Measurements from ENCODE around the gene ARMC7. TPM values are rescaled to one million over a fixed set of nuclear protein-coding genes. Genes with fewer than 3 reads are reported as not detected.
A peak's percentile ranks its signal among the peaks of the same experiment; 100 is the strongest.

ARMC7 gene
- total and polyA plus RNA-seq, 2 of the 13 experiments (the other 11 are each of a cell fraction or from before 2014, with no cell fraction given), result 3.9 to 4.2 TPM

DNA sequence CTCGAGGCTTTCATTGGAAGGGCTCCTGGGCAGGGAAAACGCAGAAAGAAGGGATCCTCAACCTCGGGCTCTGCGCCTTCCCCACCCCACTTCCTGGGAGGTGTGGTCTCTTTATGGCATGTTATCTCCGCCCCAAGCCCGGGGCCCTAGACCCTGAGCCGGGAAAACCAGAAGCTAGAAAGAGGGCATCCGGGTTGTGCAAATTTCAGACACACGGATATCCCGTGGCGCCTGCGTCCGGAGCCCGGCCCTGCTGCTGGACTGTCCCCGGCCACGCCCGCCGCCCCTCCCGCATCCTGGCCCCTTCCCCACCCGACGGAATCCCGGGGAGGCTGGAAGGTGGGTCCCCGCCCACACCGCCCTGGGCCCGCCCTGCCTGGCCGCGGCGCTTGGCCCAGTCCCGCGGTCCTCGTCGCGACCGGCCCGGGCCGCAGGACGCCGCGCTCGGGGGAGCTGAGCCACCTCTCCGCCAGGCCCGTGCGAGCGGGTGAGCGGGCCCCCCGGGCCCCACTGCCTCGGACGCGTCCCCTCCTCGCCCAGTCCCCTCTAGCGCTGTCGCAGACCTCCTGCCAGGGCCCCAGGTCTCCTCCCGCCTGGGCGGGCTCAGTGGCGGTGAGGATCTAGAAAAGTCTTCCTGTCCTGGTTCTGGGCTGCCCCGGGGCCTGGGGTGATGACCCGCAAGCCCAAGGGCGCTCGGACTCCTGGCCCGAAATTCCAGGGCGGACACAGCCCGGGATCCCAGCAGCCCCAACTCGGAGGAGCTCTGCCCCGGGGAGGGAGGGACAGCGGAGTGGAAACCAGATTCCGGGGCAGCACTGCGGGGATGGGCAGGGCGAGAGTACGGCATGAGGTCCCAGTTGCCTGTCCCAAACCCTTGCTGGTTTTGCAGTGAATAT is 22.0 kb upstream of the ARMC7 start, which contains the start of gene SLC16A5 (continued):
- TF ChIP-seq, protein P1, sequence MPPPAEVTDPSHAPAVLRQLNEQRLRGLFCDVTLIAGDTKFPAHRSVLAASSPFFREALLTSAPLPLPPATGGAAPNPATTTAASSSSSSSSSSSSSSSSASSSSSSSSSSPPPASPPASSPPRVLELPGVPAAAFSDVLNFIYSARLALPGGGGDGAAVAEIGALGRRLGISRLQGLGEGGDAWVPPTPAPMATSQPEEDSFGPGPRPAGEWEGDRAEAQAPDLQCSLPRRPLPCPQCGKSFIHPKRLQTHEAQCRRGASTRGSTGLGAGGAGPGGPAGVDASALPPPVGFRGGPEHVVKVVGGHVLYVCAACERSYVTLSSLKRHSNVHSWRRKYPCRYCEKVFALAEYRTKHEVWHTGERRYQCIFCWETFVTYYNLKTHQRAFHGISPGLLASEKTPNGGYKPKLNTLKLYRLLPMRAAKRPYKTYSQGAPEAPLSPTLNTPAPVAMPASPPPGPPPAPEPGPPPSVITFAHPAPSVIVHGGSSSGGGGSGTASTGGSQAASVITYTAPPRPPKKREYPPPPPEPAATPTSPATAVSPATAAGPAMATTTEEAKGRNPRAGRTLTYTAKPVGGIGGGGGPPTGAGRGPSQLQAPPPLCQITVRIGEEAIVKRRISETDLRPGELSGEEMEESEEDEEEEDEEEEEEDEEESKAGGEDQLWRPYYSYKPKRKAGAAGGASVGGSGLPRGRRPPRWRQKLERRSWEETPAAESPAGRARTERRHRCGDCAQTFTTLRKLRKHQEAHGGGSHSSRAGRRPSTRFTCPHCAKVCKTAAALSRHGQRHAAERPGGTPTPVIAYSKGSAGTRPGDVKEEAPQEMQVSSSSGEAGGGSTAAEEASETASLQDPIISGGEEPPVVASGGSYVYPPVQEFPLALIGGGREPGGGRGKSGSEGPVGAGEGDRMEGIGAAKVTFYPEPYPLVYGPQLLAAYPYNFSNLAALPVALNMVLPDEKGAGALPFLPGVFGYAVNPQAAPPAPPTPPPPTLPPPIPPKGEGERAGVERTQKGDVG (CRISPR knock-in tag; IDR thresholded peaks at IDR 0.05; ENCODE audit: borderline replicate concordance), result no peak
- TF ChIP-seq, protein P2, sequence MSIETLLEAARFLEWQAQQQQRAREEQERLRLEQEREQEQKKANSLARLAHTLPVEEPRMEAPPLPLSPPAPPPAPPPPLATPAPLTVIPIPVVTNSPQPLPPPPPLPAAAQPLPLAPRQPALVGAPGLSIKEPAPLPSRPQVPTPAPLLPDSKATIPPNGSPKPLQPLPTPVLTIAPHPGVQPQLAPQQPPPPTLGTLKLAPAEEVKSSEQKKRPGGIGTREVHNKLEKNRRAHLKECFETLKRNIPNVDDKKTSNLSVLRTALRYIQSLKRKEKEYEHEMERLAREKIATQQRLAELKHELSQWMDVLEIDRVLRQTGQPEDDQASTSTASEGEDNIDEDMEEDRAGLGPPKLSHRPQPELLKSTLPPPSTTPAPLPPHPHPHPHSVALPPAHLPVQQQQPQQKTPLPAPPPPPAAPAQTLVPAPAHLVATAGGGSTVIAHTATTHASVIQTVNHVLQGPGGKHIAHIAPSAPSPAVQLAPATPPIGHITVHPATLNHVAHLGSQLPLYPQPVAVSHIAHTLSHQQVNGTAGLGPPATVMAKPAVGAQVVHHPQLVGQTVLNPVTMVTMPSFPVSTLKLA (IDR thresholded peaks at IDR 0.05), result no peak
- TF ChIP-seq REL (CRISPR knock-in tag; conservative IDR thresholded peaks at IDR 0.05) (no peak), ZNF552 (CRISPR knock-in tag; IDR thresholded peaks at IDR 0.05; ENCODE audit: borderline replicate concordance) (0 out of 2 replicates have a peak, but pooled peaks have one; percentile 59), ZNF251 (CRISPR knock-in tag; IDR thresholded peaks at IDR 0.05) (no peak), TMF1 (CRISPR knock-in tag; IDR thresholded peaks at IDR 0.05; ENCODE audit: low read depth) (peak; percentile 65; the same call in 1 of the 2 replicates), ZNF749 (CRISPR knock-in tag; IDR thresholded peaks at IDR 0.05; ENCODE audit: borderline replicate concordance) (no peak), RXRA (CRISPR knock-in tag; IDR thresholded peaks at IDR 0.05) (peak; percentile 20; the same call in 1 of the 2 replicates), MIER3 (CRISPR knock-in tag; IDR thresholded peaks at IDR 0.05; ENCODE audit: borderline replicate concordance) (peak; percentile 28; the same call in 1 of the 2 replicates), HNRNPUL1 (IDR thresholded peaks at IDR 0.05; ENCODE audit: low read depth, low read length) (no peak)
- TF ChIP-seq, protein P3, sequence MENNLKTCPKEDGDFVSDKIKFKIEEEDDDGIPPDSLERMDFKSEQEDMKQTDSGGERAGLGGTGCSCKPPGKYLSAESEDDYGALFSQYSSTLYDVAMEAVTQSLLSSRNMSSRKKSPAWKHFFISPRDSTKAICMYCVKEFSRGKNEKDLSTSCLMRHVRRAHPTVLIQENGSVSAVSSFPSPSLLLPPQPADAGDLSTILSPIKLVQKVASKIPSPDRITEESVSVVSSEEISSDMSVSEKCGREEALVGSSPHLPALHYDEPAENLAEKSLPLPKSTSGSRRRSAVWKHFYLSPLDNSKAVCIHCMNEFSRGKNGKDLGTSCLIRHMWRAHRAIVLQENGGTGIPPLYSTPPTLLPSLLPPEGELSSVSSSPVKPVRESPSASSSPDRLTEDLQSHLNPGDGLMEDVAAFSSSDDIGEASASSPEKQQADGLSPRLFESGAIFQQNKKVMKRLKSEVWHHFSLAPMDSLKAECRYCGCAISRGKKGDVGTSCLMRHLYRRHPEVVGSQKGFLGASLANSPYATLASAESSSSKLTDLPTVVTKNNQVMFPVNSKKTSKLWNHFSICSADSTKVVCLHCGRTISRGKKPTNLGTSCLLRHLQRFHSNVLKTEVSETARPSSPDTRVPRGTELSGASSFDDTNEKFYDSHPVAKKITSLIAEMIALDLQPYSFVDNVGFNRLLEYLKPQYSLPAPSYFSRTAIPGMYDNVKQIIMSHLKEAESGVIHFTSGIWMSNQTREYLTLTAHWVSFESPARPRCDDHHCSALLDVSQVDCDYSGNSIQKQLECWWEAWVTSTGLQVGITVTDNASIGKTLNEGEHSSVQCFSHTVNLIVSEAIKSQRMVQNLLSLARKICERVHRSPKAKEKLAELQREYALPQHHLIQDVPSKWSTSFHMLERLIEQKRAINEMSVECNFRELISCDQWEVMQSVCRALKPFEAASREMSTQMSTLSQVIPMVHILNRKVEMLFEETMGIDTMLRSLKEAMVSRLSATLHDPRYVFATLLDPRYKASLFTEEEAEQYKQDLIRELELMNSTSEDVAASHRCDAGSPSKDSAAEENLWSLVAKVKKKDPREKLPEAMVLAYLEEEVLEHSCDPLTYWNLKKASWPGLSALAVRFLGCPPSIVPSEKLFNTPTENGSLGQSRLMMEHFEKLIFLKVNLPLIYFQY (CRISPR knock-in tag; IDR thresholded peaks at IDR 0.05; ENCODE audit: borderline replicate concordance), result peak; percentile 75; the same call in 1 of the 2 replicates
- TF ChIP-seq, protein P4, sequence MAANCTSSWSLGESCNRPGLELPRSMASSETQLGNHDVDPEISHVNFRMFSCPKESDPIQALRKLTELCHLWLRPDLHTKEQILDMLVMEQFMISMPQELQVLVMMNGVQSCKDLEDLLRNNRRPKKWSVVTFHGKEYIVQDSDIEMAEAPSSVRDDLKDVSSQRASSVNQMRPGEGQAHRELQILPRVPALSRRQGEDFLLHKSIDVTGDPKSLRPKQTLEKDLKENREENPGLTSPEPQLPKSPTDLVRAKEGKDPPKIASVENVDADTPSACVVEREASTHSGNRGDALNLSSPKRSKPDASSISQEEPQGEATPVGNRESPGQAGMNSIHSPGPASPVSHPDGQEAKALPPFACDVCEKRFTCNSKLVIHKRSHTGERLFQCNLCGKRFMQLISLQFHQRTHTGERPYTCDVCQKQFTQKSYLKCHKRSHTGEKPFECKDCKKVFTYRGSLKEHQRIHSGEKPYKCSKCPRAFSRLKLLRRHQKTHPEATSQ (CRISPR knock-in tag; IDR thresholded peaks at IDR 0.05; ENCODE audit: borderline replicate concordance), result no peak
- TF ChIP-seq, protein P5, sequence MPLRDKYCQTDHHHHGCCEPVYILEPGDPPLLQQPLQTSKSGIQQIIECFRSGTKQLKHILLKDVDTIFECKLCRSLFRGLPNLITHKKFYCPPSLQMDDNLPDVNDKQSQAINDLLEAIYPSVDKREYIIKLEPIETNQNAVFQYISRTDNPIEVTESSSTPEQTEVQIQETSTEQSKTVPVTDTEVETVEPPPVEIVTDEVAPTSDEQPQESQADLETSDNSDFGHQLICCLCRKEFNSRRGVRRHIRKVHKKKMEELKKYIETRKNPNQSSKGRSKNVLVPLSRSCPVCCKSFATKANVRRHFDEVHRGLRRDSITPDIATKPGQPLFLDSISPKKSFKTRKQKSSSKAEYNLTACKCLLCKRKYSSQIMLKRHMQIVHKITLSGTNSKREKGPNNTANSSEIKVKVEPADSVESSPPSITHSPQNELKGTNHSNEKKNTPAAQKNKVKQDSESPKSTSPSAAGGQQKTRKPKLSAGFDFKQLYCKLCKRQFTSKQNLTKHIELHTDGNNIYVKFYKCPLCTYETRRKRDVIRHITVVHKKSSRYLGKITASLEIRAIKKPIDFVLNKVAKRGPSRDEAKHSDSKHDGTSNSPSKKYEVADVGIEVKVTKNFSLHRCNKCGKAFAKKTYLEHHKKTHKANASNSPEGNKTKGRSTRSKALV (CRISPR knock-in tag; IDR thresholded peaks at IDR 0.05), result no peak
